CD4-positive, alpha-beta memory T cell (primary cell): ENCODE data around the gene GPSM1. TPM values are rescaled to one million over a fixed set of nuclear protein-coding genes. Genes with fewer than 3 reads are reported as not detected.

Experiments used
- CTCF ChIA-PET: fragments of 350-600 bp; sonication (Branson Sonifier 250); formaldehyde crosslinking; loops from one replicate; lab custom pipeline; 2021; ENCODE audit warnings: inconsistent platforms; ENCODE audit not compliant: partially characterized antibody; lab: Charles Lee
- POLR2A ChIA-PET: fragments of 350-600 bp; sonication (Branson Sonifier 250); formaldehyde crosslinking; loops from one replicate; lab custom pipeline; 2021; ENCODE audit not compliant: partially characterized antibody; lab: Charles Lee
- DNase-seq, 5 donors: peaks; one replicate each; pipeline versions ENCODE4 v3.0.0 to v3.0.0-alpha.2; 2020 to 2022; ENCODE audit warnings: mixed read lengths in 1 of 5
- H3K27ac ChIP-seq: one replicate; pipeline ENCODE4 v1.7.0; 2013; ENCODE audit warnings: low read depth, low read length
- H3K27me3 ChIP-seq: 2 replicates; pipeline ENCODE4 v1.7.0; 2013; ENCODE audit warnings: mild to moderate bottlenecking, low read length, moderate library complexity; ENCODE audit not compliant: insufficient read depth
- H3K36me3 ChIP-seq: 2 replicates; pipeline ENCODE4 v1.7.0; 2013; ENCODE audit warnings: mild to moderate bottlenecking, low read length, moderate library complexity; ENCODE audit not compliant: insufficient read depth
- H3K4me1 ChIP-seq: 2 replicates; pipeline ENCODE4 v1.7.0; 2013; ENCODE audit warnings: mild to moderate bottlenecking, low read length, moderate library complexity; ENCODE audit not compliant: insufficient read depth
- H3K4me3 ChIP-seq, 2 donors: one replicate each; pipeline ENCODE4 v1.7.0; 2013; ENCODE audit warnings: low read length in 2 of 2, mild to moderate bottlenecking in 1 of 2
- H3K9me3 ChIP-seq, 2 donors: one replicate each; pipeline ENCODE4 v1.7.0; 2013; ENCODE audit warnings: low read length in 2 of 2, control low read depth in 1 of 2; ENCODE audit not compliant: control insufficient read depth in 1 of 2
- H3K27ac Mint-ChIP-seq, 7 donors: one replicate each; pipeline ENCODE4 v1.8.0; 2020 to 2021; ENCODE audit warnings: mixed read lengths in 7 of 7, mild to moderate bottlenecking in 6 of 7, inconsistent platforms in 3 of 7, moderate library complexity in 3 of 7
- H3K27me3 Mint-ChIP-seq, 2 donors: one replicate each; pipeline ENCODE4 v1.8.0; 2020 to 2021; ENCODE audit warnings: mixed read lengths in 2 of 2
- H3K36me3 Mint-ChIP-seq, 2 donors: one replicate each; pipeline ENCODE4 v1.8.0; 2020 to 2021; ENCODE audit warnings: mixed read lengths in 2 of 2, inconsistent platforms in 1 of 2, mild to moderate bottlenecking in 1 of 2
- H3K4me1 Mint-ChIP-seq, 4 donors: one replicate each; pipeline ENCODE4 v1.8.0; 2020 to 2021; ENCODE audit warnings: mixed read lengths in 4 of 4, mild to moderate bottlenecking in 1 of 4
- H3K4me3 Mint-ChIP-seq, 8 donors: one replicate each; pipeline ENCODE4 v1.8.0; 2020 to 2021; ENCODE audit warnings: mixed read lengths in 8 of 8, mild to moderate bottlenecking in 7 of 8, moderate library complexity in 6 of 8, inconsistent platforms in 3 of 8
- H3K9me3 Mint-ChIP-seq, 8 donors: one replicate each; pipeline ENCODE4 v1.8.0; 2020 to 2021; ENCODE audit warnings: mixed read lengths in 8 of 8, mild to moderate bottlenecking in 5 of 8, inconsistent platforms in 3 of 8, moderate library complexity in 1 of 8
- intact Hi-C: fragments of 100-400 bp; cut with micrococcal nuclease; formaldehyde crosslinking; loops from one replicate; pipeline ENCODE4 v1.15.1; 2023
- polyA plus RNA-seq, 2 donors: library from polyadenylated mRNA; unstranded; fragments of 300-500 nt; fragmentation: Illumina TruSeq; gene quantifications; one replicate each; pipeline ENCODE4 v1.2.3, GENCODE V29; 2021
- total RNA-seq, 2 experiments: library from RNA; stranded (reverse); gene quantifications; one replicate each; pipeline ENCODE4 v1.2.3, GENCODE V29; 2021

The GPSM1 gene
- total and polyA plus RNA-seq, 4 experiments from 2014 or later, result 0.78 to 8.1 (median 4.6) TPM

DNA sequence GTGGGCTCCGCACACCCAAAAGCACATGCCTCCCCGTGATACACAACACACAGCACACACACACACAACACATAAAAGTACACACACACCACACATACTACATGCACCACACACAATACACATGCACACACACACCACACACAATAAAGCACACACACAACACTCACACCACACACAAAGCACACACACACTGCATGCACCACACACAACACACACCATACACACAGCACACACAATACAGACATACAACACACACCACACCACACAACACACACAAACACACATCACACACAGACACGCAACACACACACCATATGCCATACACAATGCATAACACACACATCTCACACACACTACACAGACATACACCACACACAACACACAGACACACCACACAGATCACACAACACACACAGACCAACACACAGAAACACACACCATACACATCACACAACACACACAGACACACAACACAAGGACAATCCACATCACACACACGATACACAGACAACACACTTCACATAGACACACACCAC is 20.1 kb upstream of the GPSM1 start:
- Mint-ChIP-seq H3K36me3 (no peaks in the 10 kb centered on the region), H3K4me3 (no peak overlapping the region), H3K27me3 (peaks cover 0 to 5% of the 10 kb centered on the region in 2 donors), H3K9me3 (no peaks in the 10 kb centered on the region), H3K27ac (no peak overlapping the region), H3K4me1 (peaks cover 0 to 4% (median 4%) of the 10 kb centered on the region in 4 donors)
- ChIA-PET POLR2A (no interaction called here), CTCF (no interaction called here)
- Histone ChIP-seq H3K4me1 (peaks cover 5% of the 10 kb centered on the region), H3K9me3 (no peaks in the 10 kb centered on the region), H3K4me3 (no peak overlapping the region), H3K36me3 (no peaks in the 10 kb centered on the region), H3K27ac (no peak overlapping the region), H3K27me3 (no peaks in the 10 kb centered on the region)
- no peak for DNase-seq
- intact Hi-C loops, result no loop called here

DNA sequence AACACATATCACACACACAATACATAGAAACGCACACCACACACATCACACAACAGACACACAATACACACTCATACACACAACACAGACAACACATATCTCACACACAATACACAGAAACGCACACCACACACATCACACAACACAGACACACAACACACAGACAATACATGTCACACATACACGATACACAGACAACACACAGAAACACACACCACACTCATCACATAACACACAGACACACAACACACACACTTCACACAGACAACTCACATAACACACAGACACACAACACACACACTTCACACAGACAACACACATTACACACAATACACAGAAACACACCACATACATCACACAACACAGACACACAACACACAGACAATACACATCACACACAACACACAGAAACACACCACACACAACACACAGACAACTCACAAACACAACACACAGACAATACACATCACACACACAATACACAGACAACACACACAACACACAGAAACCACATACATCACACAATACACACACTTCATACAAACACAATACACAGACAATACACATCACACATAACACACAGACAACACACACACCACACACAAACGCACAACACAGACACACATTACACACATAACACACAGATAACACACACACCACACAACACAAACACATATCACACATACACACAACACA is 19.2 kb upstream of the GPSM1 start:
- POLR2A ChIA-PET, result no interaction called here
- Histone ChIP-seq H3K4me3 (no peak overlapping the region), H3K36me3 (no peaks in the 10 kb centered on the region), H3K27ac (no peak overlapping the region), H3K27me3 (no peaks in the 10 kb centered on the region), H3K9me3 (no peaks in the 10 kb centered on the region), H3K4me1 (peaks cover 5% of the 10 kb centered on the region)
- H3K4me3 Mint-ChIP-seq, result no peak overlapping the region
- no peak for DNase-seq
- no peaks in the 10 kb centered on the region for H3K36me3 Mint-ChIP-seq
- peaks cover 0 to 5% of the 10 kb centered on the region in 2 donors for H3K27me3 Mint-ChIP-seq
- CTCF ChIA-PET, result no interaction called here
- H3K9me3 Mint-ChIP-seq, result no peaks in the 10 kb centered on the region
- intact Hi-C loops, result no loop called here
- peaks cover 0 to 4% (median 4%) of the 10 kb centered on the region in 4 donors for H3K4me1 Mint-ChIP-seq
- H3K27ac Mint-ChIP-seq, result no peak overlapping the region

DNA sequence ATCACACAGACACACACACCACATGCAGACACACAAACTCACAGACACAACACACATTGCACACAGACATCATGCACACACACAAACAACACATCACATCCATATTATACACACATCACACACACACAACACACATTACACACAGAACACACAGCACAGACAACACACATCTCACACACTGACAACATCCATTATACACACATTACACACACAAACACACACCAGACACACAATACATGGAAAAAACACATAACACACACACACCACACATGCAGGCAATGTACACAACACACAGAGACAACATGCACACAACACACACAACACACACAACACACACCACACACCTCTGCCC is 18.7 kb upstream of the GPSM1 start:
- no peak overlapping the region for H3K27ac ChIP-seq
- H3K36me3 ChIP-seq, result no peaks in the 10 kb centered on the region
- no peak overlapping the region for H3K4me3 ChIP-seq
- no peaks in the 10 kb centered on the region for H3K9me3 ChIP-seq
- no peak for DNase-seq
- H3K4me1 ChIP-seq, result peaks cover 5% of the 10 kb centered on the region
- POLR2A ChIA-PET, result no interaction called here
- H3K36me3 Mint-ChIP-seq, result no peaks in the 10 kb centered on the region
- no peaks in the 10 kb centered on the region for H3K9me3 Mint-ChIP-seq
- CTCF ChIA-PET, result no interaction called here
- H3K27me3 Mint-ChIP-seq, result peaks cover 0 to 5% of the 10 kb centered on the region in 2 donors
- intact Hi-C loops, result no loop called here
- no peak overlapping the region for H3K27ac Mint-ChIP-seq
- H3K4me1 Mint-ChIP-seq, result peaks cover 0 to 4% (median 4%) of the 10 kb centered on the region in 4 donors
- H3K4me3 Mint-ChIP-seq, result no peak overlapping the region
- H3K27me3 ChIP-seq, result no peaks in the 10 kb centered on the region

DNA sequence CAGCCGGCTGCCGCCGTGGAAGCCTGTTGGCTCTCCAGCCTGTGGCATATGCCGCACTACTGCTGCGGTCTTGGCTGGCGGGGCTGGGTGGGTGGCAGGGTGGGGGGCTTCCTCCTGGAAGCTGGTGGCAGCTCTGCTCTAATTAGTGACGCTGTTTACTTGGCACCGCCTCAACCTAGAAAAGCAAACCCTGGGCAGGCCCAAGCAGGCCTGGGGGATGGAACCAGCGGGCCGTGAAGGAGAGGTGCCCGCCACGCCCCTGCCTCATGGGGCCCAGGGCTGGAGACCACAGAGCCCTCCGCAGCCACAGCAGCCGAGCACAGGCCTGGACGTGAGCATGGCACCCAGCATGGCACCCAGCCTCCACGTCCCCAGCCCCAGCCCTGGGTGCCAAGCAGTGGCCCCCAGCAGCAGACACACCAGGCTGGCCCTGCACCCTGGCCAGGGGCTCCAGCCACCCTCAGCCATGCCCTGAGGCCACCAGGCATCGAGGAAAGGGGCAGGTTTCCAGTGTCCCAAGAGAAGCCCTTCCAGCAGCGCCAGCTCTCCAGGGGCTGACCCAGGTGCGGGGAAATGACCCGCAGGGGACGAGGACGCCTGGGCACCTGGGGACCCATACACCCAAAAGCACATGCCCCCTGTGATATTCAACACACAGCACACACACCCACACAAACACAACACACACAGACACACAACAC is 18.1 kb upstream of the GPSM1 start:
- Mint-ChIP-seq H3K27me3 (peaks cover 0 to 5% of the 10 kb centered on the region in 2 donors), H3K4me3 (no peak overlapping the region), H3K36me3 (no peaks in the 10 kb centered on the region), H3K9me3 (no peaks in the 10 kb centered on the region), H3K27ac (no peak overlapping the region), H3K4me1 (peaks cover 0 to 4% (median 4%) of the 10 kb centered on the region in 4 donors)
- intact Hi-C loops, result no loop called here
- peaks cover 5% of the 10 kb centered on the region for H3K4me1 ChIP-seq
- POLR2A ChIA-PET, result no interaction called here
- no peaks in the 10 kb centered on the region for H3K9me3 ChIP-seq
- no peak overlapping the region for H3K4me3 ChIP-seq
- DNase-seq, result no peak
- H3K27me3 ChIP-seq, result no peaks in the 10 kb centered on the region
- H3K27ac ChIP-seq, result no peak overlapping the region
- no peaks in the 10 kb centered on the region for H3K36me3 ChIP-seq
- CTCF ChIA-PET, result no interaction called here

DNA sequence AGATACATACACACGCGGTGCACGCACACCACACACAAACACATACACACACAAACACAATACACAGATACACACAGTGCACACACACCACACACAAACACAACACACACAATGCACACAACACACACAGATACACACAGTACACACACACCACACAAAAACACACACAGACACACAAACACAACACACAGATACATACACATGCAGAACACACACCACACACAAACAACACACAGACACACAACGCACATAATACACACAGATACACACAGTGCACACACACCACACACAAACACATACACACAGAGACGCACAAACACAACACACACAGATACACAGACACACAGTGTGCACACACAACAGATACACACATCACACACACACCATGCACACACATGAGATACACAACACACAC is 17.5 kb upstream of the GPSM1 start:
- ChIA-PET CTCF (no interaction called here), POLR2A (no interaction called here)
- Histone ChIP-seq H3K4me3 (no peak overlapping the region), H3K27ac (no peak overlapping the region), H3K9me3 (no peaks in the 10 kb centered on the region), H3K36me3 (no peaks in the 10 kb centered on the region), H3K4me1 (peaks cover 5% of the 10 kb centered on the region), H3K27me3 (no peaks in the 10 kb centered on the region)
- intact Hi-C loops, result no loop called here
- Mint-ChIP-seq H3K27ac (no peak overlapping the region), H3K9me3 (peaks cover 0 to 4% (median 0%) of the 10 kb centered on the region in 8 donors), H3K27me3 (peaks cover 0 to 5% of the 10 kb centered on the region in 2 donors), H3K36me3 (no peaks in the 10 kb centered on the region), H3K4me1 (peaks cover 0 to 7% (median 4%) of the 10 kb centered on the region in 4 donors), H3K4me3 (no peak overlapping the region)
- no peak for DNase-seq

DNA sequence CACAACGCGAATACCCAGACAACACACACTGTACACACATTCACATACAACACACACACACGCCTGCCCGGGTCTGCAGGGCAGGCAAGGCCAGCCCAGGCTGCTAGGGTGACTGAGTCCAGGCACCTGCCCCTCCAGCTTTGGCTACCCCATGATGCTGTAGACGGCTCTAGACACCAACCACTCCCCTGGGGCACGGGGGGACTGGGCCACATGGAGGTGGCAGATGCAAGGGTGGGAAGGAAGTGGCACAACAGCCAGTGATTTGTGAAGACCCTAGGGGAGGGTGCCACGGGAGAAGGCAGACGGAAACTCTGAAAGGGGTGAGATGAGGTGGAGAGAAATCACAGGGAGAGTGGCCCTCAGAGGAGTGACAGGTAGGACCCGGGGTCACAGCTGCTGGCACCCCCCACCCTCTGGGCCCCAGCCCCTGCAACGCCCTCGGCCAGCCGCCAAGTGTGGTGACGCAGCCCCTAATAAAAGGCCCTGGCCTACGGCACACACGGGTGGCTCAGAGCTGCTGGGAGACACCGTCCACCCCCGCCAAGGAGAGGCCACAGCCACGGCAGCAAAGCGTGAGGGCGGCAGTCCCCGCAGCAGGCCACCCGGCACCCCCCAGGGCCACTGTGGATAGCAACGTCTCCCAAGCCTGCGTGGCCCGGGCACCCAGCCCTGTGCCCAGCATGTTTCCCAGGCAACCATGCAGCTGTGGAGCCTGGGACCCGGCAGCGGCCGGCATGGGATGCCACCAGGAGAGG is 16.9 kb upstream of the GPSM1 start:
- peaks cover 5% of the 10 kb centered on the region for H3K4me1 ChIP-seq
- intact Hi-C loops, result no loop called here
- ChIA-PET POLR2A (no interaction called here), CTCF (no interaction called here)
- Mint-ChIP-seq H3K27me3 (peaks cover 0 to 3% of the 10 kb centered on the region in 2 donors), H3K9me3 (peaks cover 0 to 9% (median 0%) of the 10 kb centered on the region in 8 donors), H3K4me1 (peaks cover 0 to 7% (median 4%) of the 10 kb centered on the region in 4 donors), H3K4me3 (no peak overlapping the region), H3K27ac (no peak overlapping the region), H3K36me3 (no peaks in the 10 kb centered on the region)
- H3K9me3 ChIP-seq, result no peaks in the 10 kb centered on the region
- no peak for DNase-seq
- no peaks in the 10 kb centered on the region for H3K36me3 ChIP-seq
- no peak overlapping the region for H3K27ac ChIP-seq
- no peaks in the 10 kb centered on the region for H3K27me3 ChIP-seq
- H3K4me3 ChIP-seq, result no peak overlapping the region
